Fibroblast of lung (primary cell): ENCODE data around the gene ACTC1. TPM values are rescaled to one million over a fixed set of nuclear protein-coding genes. Genes with fewer than 3 reads are reported as not detected.

ENCODE experiments used
- DNase-seq, 2 donors: peaks; one replicate each; pipeline versions ENCODE4 v3.0.0 to v3.0.0-alpha.2; 2010; ENCODE audit warnings: low read depth in 2 of 2
- H2AFZ ChIP-seq: 2 replicates; pipeline ENCODE4 v1.5.1; 2012; ENCODE audit warnings: low read length, control low read depth, inconsistent platforms
- H3K27ac ChIP-seq: 2 replicates; pipeline ENCODE4 v1.5.1; 2011; ENCODE audit warnings: low read length, control low read depth; ENCODE audit not compliant: insufficient read depth
- H3K27me3 ChIP-seq: 2 replicates; pipeline ENCODE4 v1.5.1; 2011; ENCODE audit warnings: mild to moderate bottlenecking, low read length; ENCODE audit not compliant: control insufficient read depth, insufficient read depth
- H3K36me3 ChIP-seq: 2 replicates; pipeline ENCODE4 v1.5.1; 2011; ENCODE audit warnings: low read length; ENCODE audit not compliant: control insufficient read depth, insufficient read depth
- H3K4me1 ChIP-seq: 2 replicates; pipeline ENCODE4 v1.5.1; 2011; ENCODE audit warnings: low read length; ENCODE audit not compliant: control insufficient read depth, insufficient read depth; ENCODE audit errors: extremely low read depth
- H3K4me2 ChIP-seq: 2 replicates; pipeline ENCODE4 v1.5.1; 2011; ENCODE audit warnings: low read length, control low read depth; ENCODE audit not compliant: insufficient read depth; ENCODE audit errors: extremely low read depth
- H3K4me3 ChIP-seq, 4 experiments: fragments of 200-600 bp in 1 of 4; sonication (generic) in 1 of 4; replicated peaks in 1 of 4; 2 replicates each; pipeline ENCODE4 v1.5.1; 2011 to 2016; ENCODE audit warnings: low read length in 4 of 4, low read depth in 3 of 4, mild to moderate bottlenecking in 3 of 4, control low read depth in 2 of 4, inconsistent platforms in 1 of 4, mixed read lengths in 1 of 4; ENCODE audit not compliant: insufficient read depth in 1 of 4; ENCODE audit errors: control extremely low read depth in 1 of 4
- H3K79me2 ChIP-seq: 2 replicates; pipeline ENCODE4 v1.5.1; 2012; ENCODE audit warnings: mild to moderate bottlenecking, low read length, inconsistent platforms; ENCODE audit not compliant: control insufficient read depth, insufficient read depth
- H3K9ac ChIP-seq: 2 replicates; pipeline ENCODE4 v1.5.1; 2011; ENCODE audit warnings: mild to moderate bottlenecking, low read length, control low read depth; ENCODE audit not compliant: insufficient read depth
- H3K9me3 ChIP-seq: 2 replicates; pipeline ENCODE4 v1.5.1; 2012; ENCODE audit warnings: low read depth, low read length; ENCODE audit not compliant: control insufficient read depth, insufficient read depth
- H4K20me1 ChIP-seq: 2 replicates; pipeline ENCODE4 v1.5.1; 2011; ENCODE audit warnings: low read length; ENCODE audit not compliant: control insufficient read depth, insufficient read depth; ENCODE audit errors: extremely low read depth
- CTCF ChIP-seq, 2 donors: IDR thresholded peaks in 1 of 2; conservative IDR thresholded peaks in 1 of 2; 1 replicate in 1 of 2; 2 replicates in 1 of 2; pipeline ENCODE4 v1.5.1; 2011 to 2012; ENCODE audit warnings: low read length in 2 of 2, control low read depth in 1 of 2, inconsistent platforms in 1 of 2, low read depth in 1 of 2, mild to moderate bottlenecking in 1 of 2
- EZH2 ChIP-seq: IDR thresholded peaks from 2 replicates; pipeline ENCODE4 v1.5.1; 2012; ENCODE audit warnings: low read length, control low read depth, mild to moderate bottlenecking; ENCODE audit errors: missing control alignments
- polyA plus RNA-seq, 2 donors: library from polyadenylated mRNA; depleted of rRNA in 1 of 2; stranded (reverse) in 1 of 2; unstranded in 1 of 2; fragments of >200 nt; gene quantifications; 2 replicates each; pipeline ENCODE4 v1.2.1, GENCODE V29; 2011 to 2012; ENCODE audit warnings: missing spikeins in 1 of 2
- total RNA-seq: library from RNA; depleted of rRNA; stranded (reverse); fragments of >200 nt; gene quantifications from 2 replicates; pipeline ENCODE4 v1.2.1, GENCODE V29; 2014

Gene ACTC1
- total and polyA plus RNA-seq, 2 donors (not counting 1 experiment from before 2014, with no cell fraction given) = 0.33 to 0.36 TPM

- H2AFZ ChIP-seq = no peak overlapping the region
Measured at GRCh38 chr15:34791701-34792100, 3.6 kb downstream of the ACTC1 start.

GRCh38 chr15:34790121-34790520, 5.2 kb downstream of the ACTC1 start:
- H3K4me2 ChIP-seq = no peak overlapping the region
- no peak for TF ChIP-seq CTCF (conservative IDR thresholded peaks at IDR 0.05 in 1 of 2, IDR thresholded peaks at IDR 0.05 in 1 of 2; ENCODE audit: low read depth in 1 of 2, low read length in 2 of 2)
- TF ChIP-seq EZH2 = no peak

More at GRCh38 chr15:34791701-34792100, 3.6 kb downstream of the ACTC1 start:
- H3K4me2 ChIP-seq = no peak overlapping the region
- no peaks in the 10 kb centered on the region for H3K9me3 ChIP-seq
- no peak for TF ChIP-seq CTCF (conservative IDR thresholded peaks at IDR 0.05 in 1 of 2, IDR thresholded peaks at IDR 0.05 in 1 of 2; ENCODE audit: low read depth in 1 of 2, low read length in 2 of 2)
- TF ChIP-seq EZH2 = no peak
- no peak for DNase-seq
- no peaks in the 10 kb centered on the region for H4K20me1 ChIP-seq
- no peaks in the 10 kb centered on the region for H3K36me3 ChIP-seq
- no peak overlapping the region for H3K27ac ChIP-seq
- H3K79me2 ChIP-seq = no peaks in the 10 kb centered on the region
- H3K4me1 ChIP-seq = no peaks in the 10 kb centered on the region
- H3K9ac ChIP-seq = no peak overlapping the region
- H3K27me3 ChIP-seq = peaks cover 28% of the 10 kb centered on the region
- no peak overlapping the region for H3K4me3 ChIP-seq

GRCh38 chr15:34789326-34789725, 6.0 kb downstream of the ACTC1 start:
- H3K27ac ChIP-seq = no peak overlapping the region
- no peak overlapping the region for H3K4me3 ChIP-seq
- no peaks in the 10 kb centered on the region for H3K4me1 ChIP-seq
- H3K79me2 ChIP-seq = no peaks in the 10 kb centered on the region
- no peak for DNase-seq
- peaks cover 26% of the 10 kb centered on the region for H3K27me3 ChIP-seq
- H2AFZ ChIP-seq = no peak overlapping the region
- no peaks in the 10 kb centered on the region for H3K36me3 ChIP-seq
- no peaks in the 10 kb centered on the region for H4K20me1 ChIP-seq
- H3K9ac ChIP-seq = no peak overlapping the region
- H3K9me3 ChIP-seq = no peaks in the 10 kb centered on the region
- no peak overlapping the region for H3K4me2 ChIP-seq
- TF ChIP-seq EZH2 (no peak), CTCF (conservative IDR thresholded peaks at IDR 0.05 in 1 of 2, IDR thresholded peaks at IDR 0.05 in 1 of 2; ENCODE audit: low read depth in 1 of 2, low read length in 2 of 2) (no peak)

More at GRCh38 chr15:34790121-34790520, 5.2 kb downstream of the ACTC1 start:
- H3K79me2 ChIP-seq = no peaks in the 10 kb centered on the region
- H3K9me3 ChIP-seq = no peaks in the 10 kb centered on the region
- no peak overlapping the region for H2AFZ ChIP-seq
- no peaks in the 10 kb centered on the region for H3K36me3 ChIP-seq
- DNase-seq = no peak
- H3K27me3 ChIP-seq = peaks cover 28% of the 10 kb centered on the region
- H3K4me3 ChIP-seq = no peak overlapping the region
- no peak overlapping the region for H3K9ac ChIP-seq
- no peaks in the 10 kb centered on the region for H3K4me1 ChIP-seq
- H3K27ac ChIP-seq = no peak overlapping the region
- no peaks in the 10 kb centered on the region for H4K20me1 ChIP-seq
